Measurements from ENCODE around the gene EMX2.
"Not testable (repeated sequence)": the region's sequence is repeated elsewhere in the genome, so short reads cannot be mapped to it uniquely, and the experiment has no call there.

The EMX2 gene

GRCh38 chr10:117542706-117543224, at the start of gene EMX2:
TSS of gene EMX2 (plus strand) at chr10:117542746. CDS start at chr10:117543268, 522 bp downstream.
- FAIRE-seq: no peak

- no peak for FAIRE-seq
Measured at GRCh38 chr10:117496031-117496430, 46.5 kb upstream of the EMX2 start.

DNA sequence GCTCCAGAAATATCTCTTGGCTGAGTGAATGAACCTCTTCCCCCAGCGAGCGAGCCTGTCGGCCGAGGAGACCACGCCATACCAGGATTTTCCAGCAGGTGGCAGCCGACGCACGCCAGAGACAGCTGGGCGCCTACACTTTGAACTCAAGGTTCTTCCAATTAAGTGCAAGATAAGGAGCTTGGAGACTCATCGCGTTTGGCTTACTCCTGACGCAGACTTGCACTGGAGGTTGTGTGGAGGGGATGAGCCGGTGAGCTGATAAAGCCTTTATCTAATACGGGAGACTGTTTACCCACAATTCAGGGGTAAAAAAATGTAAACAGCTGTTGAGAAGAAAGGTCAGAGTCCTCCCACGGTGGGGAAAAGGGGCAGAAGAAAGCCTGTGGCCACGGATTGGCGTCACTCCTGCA, 45.9 kb upstream of the EMX2 start:
- FAIRE-seq: no peak

- no peak for FAIRE-seq
Measured at GRCh38 chr10:117497736-117498135, 44.8 kb upstream of the EMX2 start.

GRCh38 chr10:117499248-117500105, 43.1 kb upstream of the EMX2 start:
- no peak for FAIRE-seq

DNA sequence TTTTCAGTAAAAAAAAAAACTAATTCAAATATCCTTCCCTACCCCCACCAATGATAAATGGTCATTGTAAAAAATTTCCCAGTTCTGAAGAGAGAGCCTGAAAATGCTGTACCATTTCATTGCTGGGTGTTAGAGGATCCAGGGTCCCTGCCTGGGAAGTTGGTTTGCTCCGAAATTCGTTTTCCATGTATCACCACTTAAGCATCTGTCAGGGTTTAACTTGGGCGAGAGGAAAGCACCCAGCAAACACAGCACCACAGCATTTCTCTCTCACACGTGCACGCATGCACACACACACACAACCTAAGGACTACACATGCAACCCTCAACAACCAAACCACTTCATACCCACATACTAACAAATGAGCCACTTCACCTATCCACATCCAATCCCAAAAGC, 42.1 kb upstream of the EMX2 start:
- FAIRE-seq: no peak

DNA sequence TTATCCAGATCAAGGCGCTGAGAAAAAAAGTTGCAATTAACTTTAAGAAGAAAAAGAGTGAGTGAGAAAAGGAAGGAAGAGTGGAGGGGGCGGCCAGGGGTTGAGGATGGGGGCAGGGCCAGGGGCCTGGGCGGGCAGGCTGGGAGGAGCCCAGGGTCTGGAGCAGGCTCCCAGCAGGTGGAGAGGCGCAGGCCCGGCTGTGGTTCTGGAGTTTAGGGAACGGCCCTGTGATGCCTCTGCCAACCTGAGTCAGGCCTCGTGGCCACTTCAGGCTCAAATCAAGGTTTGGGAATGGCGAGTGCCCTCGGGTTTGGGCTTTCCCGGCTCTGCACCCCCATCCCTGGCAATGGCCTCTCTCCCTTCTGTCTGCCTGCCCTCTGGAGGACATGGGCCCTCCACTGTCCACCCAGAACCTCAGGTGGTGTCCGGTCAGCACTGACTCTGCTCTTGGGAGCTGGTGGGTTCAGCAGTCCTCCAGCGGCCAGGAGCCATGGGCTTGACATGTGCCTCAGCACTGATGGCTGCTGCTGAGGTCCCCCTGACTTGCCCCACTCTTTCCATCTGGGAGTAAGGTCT, 41.0 kb upstream of the EMX2 start:
- FAIRE-seq: no peak

DNA sequence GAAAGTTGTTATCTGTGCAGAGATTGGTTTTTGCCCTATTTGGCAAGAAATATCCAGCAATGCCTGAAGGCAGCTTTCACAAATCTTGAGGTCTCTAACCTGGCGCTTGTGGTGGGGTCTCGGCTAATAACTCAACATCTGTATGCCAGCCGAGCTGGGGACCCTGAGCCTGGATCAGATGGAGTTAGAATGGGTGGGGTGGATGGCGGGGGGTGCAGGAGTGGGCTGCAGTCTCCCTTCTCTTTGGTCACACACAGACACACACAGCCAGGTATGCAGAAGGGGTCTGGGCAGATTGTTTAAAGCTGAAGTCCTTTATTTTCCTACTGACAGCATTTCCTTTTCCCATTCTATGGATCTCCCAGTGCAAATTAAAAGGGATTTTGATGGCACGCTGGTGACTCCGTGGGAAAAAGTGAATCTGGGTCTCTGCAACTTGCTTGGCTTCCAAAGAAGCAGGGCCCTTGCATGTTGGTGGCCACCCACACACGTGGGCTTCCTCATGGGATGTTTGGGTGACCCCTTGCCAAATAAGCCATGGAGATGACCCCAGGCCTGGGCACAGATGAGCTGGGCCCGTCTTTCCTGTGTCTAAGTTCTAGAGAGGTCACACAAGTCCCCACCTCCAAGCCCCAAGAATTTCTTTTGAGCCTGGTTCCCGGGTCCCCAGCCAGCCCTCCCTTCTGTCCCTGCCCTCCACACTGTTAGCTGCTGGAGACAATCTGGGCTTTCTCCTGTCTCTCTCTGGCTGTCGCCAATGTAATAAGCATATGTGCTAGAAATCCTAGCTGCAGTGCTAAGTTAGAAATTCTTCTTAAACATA, 39.9 kb upstream of the EMX2 start:
- FAIRE-seq: no peak

DNA sequence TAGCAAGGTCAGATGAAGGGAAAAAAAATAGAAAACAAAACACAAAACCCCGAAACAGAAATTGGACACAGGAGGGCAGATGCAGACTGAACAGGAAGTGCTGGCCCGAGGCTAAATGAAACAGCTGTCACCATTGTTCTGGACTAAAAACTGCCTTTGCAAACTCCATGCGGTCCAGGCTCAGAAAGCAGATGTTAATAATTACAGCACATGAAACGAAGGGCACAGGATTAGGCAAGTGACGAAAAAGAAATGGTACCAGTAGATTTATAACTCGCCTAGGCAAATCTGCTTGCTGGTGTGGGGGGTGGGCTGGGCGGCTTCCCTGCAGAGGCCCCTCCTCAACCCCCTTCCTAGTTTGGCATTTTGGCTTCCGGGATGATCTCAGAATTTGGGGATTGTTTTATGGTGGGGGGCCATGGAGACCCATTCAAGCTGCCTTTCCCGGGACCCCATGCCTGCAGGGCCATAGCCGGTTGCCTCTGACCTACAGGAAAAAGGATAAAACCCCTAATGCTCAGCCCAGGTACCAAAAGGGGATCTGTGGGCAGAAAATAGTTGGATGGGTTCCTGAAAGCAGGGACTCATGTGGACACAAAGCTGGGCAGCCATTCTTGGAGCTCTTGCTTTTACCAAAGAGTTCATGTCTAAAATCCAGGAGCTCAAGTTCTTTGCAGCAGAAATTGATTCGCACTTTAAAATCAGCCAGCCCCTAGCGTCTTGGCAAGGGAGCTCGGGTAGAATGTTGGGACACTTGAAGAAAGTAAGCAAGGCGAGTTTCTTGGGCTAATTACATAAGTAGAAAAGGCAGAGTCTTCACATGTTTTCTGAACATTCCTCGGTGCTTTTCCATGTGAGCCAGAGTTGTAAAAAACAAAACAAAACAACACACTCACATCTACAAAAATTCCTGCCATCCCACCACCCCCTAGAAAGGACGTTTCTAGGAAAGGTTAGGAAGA, 39.0 kb upstream of the EMX2 start:
- no peak for FAIRE-seq

GRCh38 chr10:117504562-117504961, 38.0 kb upstream of the EMX2 start:
- FAIRE-seq: no peak

DNA sequence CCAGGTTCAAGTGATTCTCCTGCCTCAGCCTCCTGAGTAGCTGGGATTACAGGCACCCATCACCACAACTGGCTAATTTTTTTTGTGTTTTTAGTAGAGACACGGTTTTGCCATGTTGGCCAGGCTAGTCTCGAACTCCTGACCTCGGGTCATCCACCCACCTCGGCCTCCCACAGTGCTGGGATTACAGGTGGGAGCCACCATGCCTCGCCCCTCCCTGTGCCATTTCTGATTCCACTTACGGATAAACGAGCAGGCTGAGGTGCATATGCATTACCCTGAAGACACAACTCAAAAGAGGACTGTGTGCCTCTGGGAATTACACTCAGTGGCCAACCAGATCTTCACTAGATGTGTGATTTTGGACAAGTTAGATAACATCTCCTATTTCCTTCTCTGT, 35.5 kb upstream of the EMX2 start:
- not testable (repeated sequence) for FAIRE-seq

- FAIRE-seq: no peak
Measured at GRCh38 chr10:117509573-117509972, 33.0 kb upstream of the EMX2 start.

DNA sequence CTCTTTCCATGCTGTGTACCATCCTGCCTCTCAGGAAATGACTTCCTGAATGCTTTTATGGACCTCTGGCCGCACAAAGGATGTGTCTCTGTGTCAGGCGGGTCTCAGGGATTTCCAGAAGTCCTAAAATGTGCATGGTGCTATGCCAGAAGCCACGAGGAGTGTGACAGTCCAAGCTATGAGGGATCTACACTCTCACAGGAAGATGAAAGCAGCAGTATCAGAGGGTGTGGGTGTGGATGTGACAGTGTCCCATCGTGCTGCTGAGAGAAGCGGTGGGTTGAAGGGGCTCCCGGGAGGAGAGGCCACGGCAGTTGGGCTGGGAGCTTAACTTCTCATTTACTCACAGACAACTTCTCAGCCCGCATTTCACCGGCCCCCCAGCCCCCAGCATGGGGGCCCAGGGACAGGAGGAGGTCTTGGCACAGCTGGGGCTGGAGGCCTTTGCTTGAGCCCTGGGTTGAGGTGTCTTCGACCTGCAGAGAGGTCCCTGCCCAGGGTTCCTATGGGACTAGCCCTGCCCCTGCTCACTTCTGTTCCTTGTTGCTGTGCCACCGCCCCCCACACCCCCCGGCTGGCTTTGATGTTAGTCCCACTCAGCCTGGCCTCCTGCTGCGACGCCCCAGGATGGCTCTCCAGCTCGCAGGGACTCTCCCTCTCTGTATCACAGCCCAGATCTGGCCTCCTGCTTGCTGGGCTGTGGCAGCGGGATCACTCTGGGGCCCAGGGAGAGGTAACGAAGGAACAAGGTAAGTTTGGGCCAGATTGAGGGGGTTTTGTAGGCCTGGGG, 30.8 kb upstream of the EMX2 start:
- FAIRE-seq: no peak

- FAIRE-seq: no peak
Measured at GRCh38 chr10:117514971-117515370, 27.6 kb upstream of the EMX2 start.

DNA sequence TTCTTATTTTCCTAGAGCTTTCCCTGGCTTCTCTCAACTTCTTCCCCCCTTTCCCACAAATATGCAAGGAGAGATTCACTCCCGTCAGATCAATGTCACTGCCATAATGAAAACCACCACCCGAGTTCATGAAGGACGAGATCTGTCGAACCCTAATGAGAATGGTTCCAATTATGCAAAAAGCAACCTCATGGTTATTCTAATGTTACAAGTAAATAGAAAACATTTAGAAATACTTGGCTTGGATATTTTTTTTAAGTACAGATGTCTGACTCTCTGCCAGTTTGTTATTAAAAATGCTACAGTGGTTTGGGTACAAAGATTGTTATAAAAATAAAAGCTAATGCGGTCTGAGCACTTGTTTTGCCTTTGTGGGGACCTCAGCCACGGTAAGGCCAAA, 25.9 kb upstream of the EMX2 start:
- no peak for FAIRE-seq

- no peak for FAIRE-seq
Measured at GRCh38 chr10:117518246-117518645, 24.3 kb upstream of the EMX2 start.

DNA sequence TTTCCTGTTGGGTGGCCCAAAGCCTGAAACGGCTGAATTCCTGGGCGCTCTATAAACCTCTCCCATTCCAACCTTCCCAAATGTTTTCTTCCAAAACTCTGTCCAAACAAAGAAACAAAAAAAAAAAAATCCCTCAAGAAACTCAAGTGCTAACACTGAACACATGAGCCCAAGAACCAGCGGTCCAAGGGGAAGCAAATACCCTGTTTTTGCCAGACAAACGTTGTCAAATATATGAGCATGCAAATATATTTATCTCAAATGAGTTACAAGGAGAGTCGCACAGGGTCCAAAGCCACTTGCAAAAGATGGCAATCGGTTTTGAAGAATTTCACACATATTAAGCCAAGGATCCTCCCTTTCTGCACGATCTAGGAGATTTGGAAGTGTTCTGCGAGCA, 23.3 kb upstream of the EMX2 start:
- FAIRE-seq: no peak

- FAIRE-seq: no peak
Measured at GRCh38 chr10:117519879-117520278, 22.7 kb upstream of the EMX2 start.

DNA sequence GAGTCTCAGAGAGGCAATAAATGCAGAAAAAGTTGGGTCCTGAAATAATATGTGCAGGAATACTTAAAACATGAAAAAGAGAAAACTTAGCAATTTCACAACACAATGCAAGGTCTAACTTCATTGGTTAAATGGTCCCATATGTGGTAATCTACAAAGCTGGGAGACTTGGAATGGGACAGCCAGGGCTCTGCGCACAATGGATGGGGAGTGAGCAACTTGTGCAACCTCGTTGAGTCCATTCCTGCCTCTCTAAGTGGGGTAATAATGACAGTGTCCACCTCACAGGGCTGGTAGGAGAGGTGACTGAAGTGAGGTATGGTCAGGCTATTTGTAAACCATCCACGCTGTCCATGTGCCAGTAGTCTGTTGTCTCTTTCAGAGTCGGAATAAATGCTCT, 11.8 kb upstream of the EMX2 start:
- no peak for FAIRE-seq

DNA sequence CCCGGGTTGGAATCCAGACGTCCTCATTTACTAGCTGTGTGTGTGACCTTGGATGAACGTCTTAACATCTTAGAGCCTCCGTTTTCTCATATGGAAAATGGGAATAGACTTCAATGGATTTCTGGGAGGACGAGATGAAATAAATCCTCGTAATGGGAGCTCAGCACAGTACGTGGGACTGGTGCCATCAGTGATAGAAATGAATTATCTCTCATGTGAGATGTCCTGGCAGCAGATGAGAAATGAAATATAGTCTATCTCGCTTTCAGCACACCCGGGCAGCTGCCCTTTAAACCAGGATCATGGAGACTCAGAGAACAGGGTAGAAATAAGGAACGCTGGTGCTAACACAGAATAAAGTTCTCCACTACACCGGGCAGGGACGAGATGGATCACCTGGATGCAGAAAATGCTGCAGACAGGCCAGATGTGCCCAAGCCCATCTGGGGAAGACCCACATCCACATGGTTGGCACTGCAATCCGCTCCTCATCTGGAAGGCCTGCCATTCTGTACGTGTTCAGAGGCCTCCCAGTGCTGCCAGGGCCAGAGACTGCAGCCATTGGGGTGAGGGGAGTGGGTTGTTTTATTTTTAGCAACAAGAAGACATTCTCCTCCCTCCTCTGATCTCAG, 11.1 kb upstream of the EMX2 start:
- FAIRE-seq: no peak

GRCh38 chr10:117532003-117532385, 10.6 kb upstream of the EMX2 start:
- no peak for FAIRE-seq

Measured in islet of Langerhans (tissue), 1 donor.